Measurements from ENCODE around the gene SEPTIN5.

Gene SEPTIN5

DNA sequence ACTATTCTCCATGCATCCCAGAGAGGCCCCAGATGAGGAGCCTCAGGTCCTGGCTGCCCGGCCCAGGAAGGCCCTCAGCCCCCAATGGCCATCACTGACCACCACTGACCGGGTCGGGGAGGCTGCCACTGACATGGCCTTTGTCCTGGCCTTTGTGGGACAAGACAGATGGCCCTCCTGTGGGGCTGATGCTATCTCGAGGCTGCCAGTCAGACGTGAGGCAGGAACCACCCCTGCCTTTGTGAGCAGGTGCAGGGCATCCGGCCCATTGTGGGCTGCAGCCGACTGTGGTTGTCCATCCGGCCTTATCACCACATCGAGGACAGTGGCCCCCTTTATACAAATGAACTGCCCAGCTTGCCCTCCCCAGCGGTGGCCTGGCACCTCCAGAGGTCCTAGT is 14.5 kb downstream of the SEPTIN5 start:
- TF ChIP-seq, protein P1, sequence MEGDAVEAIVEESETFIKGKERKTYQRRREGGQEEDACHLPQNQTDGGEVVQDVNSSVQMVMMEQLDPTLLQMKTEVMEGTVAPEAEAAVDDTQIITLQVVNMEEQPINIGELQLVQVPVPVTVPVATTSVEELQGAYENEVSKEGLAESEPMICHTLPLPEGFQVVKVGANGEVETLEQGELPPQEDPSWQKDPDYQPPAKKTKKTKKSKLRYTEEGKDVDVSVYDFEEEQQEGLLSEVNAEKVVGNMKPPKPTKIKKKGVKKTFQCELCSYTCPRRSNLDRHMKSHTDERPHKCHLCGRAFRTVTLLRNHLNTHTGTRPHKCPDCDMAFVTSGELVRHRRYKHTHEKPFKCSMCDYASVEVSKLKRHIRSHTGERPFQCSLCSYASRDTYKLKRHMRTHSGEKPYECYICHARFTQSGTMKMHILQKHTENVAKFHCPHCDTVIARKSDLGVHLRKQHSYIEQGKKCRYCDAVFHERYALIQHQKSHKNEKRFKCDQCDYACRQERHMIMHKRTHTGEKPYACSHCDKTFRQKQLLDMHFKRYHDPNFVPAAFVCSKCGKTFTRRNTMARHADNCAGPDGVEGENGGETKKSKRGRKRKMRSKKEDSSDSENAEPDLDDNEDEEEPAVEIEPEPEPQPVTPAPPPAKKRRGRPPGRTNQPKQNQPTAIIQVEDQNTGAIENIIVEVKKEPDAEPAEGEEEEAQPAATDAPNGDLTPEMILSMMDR (IDR thresholded peaks at IDR 0.05; ENCODE audit: low read depth, low read length) = no peak
- DNase-seq (ENCODE audit: extremely low read depth, low read depth) = no peak

DNA sequence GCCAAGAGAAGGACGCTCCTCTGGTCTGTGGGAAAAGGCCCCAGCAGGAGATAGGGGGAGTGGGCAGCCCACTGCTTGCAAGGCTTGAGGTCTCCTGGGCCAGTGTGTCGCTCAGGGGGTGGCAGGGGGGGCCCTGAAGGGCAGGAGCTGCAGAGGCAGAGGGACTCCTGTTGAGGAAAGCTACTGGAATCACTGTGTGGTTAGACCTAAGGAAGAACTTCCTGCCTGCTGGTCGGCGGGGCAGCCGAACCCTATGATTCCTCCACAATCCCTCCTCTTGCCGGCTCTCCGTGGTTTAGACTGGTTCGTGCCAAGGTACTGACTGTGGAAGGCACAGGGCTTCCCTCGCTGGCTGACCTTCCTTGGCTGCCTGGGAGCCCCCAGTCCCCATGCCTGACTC is 15.2 kb downstream of the SEPTIN5 start:
- TF ChIP-seq, protein P1 (IDR thresholded peaks at IDR 0.05; ENCODE audit: low read depth, low read length) = no peak
- no peak for DNase-seq (ENCODE audit: extremely low read depth, low read depth)

DNA sequence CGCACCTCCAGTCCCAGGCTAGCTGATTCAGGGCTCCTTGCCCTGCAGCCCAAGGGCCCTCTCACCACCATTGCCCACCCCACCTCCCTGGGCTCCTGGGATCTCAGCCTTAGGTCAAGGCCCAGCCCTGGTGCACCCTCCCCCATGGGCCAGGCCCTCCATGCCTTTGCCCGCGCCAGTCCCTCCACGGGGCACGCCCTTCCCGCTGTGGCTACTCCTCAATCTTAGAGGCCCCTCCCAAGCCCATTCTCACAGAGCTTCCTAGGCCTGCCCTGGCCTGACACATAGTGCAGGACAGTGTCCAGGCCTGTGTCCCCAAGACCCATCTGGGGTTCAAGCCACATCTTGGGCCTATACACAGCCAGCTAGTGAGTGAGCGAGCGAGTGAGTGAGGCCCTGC is 15.9 kb downstream of the SEPTIN5 start:
- no peak for DNase-seq (ENCODE audit: extremely low read depth, low read depth)
- TF ChIP-seq, protein P1 (IDR thresholded peaks at IDR 0.05; ENCODE audit: low read depth, low read length) = no peak

DNA sequence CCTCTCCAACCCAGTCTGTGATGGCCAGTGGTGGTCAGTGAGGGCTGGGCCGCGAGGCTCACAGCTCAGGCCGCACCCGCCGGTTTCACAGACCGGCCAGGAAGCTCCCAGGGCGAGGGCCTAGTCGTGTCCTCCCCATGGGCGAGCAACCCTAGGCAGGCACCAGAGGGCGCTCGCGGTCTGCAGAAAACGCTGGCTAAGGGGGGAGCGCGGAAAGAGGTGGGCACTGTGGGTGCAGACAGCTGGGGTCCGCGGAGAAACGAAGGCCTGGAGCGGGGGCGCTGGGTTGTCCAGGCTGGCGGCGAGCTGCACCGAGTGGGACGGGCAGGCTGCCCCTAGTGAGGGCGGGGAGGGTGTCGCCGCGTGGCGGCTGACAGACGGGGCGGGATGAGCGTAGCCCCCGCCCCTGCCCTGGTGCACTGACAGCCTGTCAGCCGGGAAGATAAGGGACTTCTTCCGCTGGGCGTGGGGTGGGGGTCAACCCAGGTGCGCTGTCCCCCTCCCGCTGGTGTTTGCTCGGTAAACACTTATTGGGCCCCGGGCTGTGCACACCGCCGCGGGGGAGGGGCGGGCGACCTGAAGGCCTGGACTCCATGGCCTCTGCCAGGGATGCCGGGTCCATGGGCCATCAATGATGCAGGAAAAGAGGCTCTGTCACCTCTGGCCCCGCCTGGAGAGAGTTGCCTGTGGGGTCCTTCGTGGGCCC is 16.5 kb downstream of the SEPTIN5 start:
- TF ChIP-seq, protein P1 (IDR thresholded peaks at IDR 0.05; ENCODE audit: low read depth, low read length) = peak; percentile 96
- peak; percentile 34 for DNase-seq (ENCODE audit: extremely low read depth, low read depth)

DNA sequence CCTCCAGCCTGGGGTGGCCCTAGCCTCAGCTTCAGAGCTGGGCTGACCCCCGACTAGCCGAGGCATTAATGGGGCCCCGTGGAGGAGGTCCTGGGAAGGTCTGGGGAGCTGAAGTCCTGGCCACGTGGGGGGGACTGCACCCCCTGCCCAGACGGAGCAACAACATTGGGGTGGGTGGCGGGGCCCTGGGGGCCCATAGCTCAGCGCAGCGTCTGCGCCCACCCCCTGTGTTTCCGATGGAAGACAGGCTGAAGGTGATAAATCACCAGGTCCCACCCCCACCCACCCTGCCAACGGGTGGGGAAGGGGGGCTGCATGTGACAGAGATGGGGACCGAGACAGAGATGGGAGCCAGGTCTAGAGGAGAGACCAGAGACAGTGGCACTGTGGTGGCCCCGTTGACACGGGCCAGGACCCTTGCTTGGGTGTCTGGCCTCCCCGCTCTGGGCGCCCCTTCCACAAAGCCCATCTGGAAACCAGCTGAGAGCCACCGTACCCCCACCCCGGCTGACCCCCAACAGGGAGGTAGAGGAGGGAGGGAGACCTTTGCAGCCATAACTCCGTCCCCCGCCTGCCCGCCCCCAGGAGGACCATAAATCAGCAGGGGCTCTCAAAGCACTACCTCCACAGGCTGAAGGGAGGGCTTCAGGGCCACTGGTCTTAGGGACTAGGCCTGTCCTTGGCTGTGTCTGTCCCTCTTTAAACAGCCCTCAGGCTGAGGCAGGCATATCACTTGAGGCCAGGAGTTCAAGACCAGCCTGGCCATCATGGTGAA is 17.2 kb downstream of the SEPTIN5 start:
- TF ChIP-seq, protein P1 (IDR thresholded peaks at IDR 0.05; ENCODE audit: low read depth, low read length) = no peak
- no peak for DNase-seq (ENCODE audit: extremely low read depth, low read depth)

DNA sequence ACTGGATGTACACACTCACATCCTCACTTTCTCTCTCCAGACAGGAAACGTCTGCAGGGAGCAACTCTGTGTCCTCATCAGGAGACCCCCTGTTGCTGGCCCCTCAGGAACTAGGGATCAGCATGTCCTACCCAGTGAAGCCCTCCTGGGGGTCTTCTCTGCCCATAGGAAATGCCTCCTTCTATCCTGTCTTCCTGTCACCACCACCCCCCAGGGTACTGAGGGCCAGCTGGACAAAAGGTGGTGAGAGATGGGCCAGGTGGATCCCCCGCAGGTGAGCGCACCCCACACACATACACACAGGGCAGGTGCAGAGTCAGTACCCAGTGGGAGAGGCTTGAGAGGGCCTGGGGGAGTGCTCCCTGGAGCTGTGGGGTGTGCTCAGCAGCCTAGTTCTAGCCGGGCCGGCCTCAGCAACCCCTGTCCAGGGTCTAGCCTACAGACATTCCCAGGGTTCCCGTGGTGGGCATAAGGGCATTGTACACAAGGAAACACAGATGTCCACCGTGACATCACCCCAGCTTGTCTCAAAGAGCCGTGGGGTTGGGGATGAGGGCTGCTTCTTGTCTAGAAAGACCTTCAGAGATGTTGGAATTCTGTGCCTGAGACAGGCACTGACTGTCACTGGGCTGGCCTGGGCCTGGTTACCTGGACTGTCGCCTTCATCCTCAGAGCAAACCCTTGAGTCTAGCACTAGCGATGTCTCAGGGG is 18.3 kb downstream of the SEPTIN5 start:
- TF ChIP-seq, protein P1 (IDR thresholded peaks at IDR 0.05; ENCODE audit: low read depth, low read length) = no peak
- no peak for DNase-seq (ENCODE audit: extremely low read depth, low read depth)

DNA sequence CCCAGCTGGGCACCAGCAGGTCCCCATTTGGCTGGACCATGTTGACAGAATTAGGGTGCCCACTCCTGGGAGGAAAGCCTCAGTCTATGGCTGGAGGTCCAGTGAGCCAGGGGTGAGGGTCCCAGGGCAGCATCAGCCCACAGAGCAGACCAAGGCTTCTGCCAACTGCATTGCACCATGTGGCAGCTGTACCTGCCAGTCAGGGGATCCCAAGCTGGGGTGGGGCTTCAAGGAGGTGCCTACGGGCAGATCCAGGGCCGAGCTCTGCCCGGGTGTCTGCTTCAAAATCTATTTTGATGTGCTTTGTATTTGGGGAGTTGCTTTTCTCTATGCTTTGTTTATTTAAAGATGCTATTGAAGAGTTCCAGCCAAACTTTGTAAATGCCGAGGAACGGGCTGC is 19.5 kb downstream of the SEPTIN5 start:
- DNase-seq (ENCODE audit: extremely low read depth, low read depth) = no peak
- TF ChIP-seq, protein P1 (IDR thresholded peaks at IDR 0.05; ENCODE audit: low read depth, low read length) = no peak
